Breast epithelium (tissue), 3 donors: ENCODE results near the gene MGAT1.

Source experiments
- POLR2A ChIP-seq: fragments of 450-650 bp; IDR thresholded peaks from one replicate; pipeline ENCODE4 v1.6.1; 2016; ENCODE audit warnings: antibody characterized with exemption, mild to moderate bottlenecking, moderate library complexity
- POLR2AphosphoS5 ChIP-seq, 3 donors: sonication (generic); formaldehyde crosslinking; IDR thresholded peaks; one replicate each; pipeline ENCODE4 v1.6.1; 2017; ENCODE audit warnings: antibody characterized with exemption in 3 of 3
- TF ChIP-seq, protein P1 (sequence below), 3 donors: fragments of 450-650 bp; IDR thresholded peaks; one replicate each; pipeline ENCODE4 v1.5.1; 2016 to 2017; ENCODE audit warnings: antibody characterized with exemption in 3 of 3, mild to moderate bottlenecking in 3 of 3, moderate library complexity in 3 of 3

DNA sequence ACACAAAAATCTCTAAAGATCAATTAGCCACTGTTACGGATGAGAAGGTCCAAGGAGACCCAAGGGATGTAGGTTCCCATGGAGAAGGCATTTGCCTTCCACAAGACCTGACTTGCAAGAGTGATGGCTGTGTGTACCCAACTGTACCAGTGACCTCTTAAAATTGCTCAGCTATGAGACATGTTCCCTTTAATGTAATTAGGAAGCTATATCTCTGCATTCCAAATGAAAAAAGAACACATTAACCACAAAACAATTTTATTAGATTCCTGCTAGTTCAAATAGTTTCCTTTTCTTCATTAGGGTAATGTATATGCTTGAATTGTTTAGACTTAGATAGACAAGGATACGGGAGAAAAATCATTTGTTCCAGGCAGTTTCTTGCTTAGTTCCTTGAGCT is 66.1 kb downstream of the MGAT1 start:
- TF ChIP-seq, protein P1, sequence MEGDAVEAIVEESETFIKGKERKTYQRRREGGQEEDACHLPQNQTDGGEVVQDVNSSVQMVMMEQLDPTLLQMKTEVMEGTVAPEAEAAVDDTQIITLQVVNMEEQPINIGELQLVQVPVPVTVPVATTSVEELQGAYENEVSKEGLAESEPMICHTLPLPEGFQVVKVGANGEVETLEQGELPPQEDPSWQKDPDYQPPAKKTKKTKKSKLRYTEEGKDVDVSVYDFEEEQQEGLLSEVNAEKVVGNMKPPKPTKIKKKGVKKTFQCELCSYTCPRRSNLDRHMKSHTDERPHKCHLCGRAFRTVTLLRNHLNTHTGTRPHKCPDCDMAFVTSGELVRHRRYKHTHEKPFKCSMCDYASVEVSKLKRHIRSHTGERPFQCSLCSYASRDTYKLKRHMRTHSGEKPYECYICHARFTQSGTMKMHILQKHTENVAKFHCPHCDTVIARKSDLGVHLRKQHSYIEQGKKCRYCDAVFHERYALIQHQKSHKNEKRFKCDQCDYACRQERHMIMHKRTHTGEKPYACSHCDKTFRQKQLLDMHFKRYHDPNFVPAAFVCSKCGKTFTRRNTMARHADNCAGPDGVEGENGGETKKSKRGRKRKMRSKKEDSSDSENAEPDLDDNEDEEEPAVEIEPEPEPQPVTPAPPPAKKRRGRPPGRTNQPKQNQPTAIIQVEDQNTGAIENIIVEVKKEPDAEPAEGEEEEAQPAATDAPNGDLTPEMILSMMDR (IDR thresholded peaks at IDR 0.05), result no peak
- TF ChIP-seq POLR2A (no peak), POLR2AphosphoS5 (IDR thresholded peaks at IDR 0.05) (no peak)
